ENCODE data around the gene DIRAS1. TPM values are rescaled to one million over a fixed set of nuclear protein-coding genes. Genes with fewer than 3 reads are reported as not detected.

The DIRAS1 gene
- polyA plus RNA-seq (2011; rRNA removed) (12.5 and 13.5 TPM in 2 replicates), polyA minus RNA-seq (2011; rRNA and poly(A)+ RNA removed) (13.1 and 14.0 TPM in 2 replicates)

GRCh38 chr19:2720777-2721569 is at the start of gene DIRAS1:
Gene DIRAS1 (minus strand): TSS chr19:2721372. CDS start chr19:2717806, 3,566 bp downstream.
- no peak for DNase-seq (ENCODE audit: low read depth, low spot score)
- Histone ChIP-seq H3K27ac (ENCODE audit: low read depth, low read length) (no peak within 1 kb of the TSS), H3K27me3 (ENCODE audit: control insufficient read depth, insufficient read depth, low read length) (no peaks in the 10 kb centered on the region), H3K9me3 (ENCODE audit: control insufficient read depth, insufficient read depth, low read length) (peaks cover 15% of the 10 kb centered on the region), H3K4me3 (ENCODE audit: low read depth, low read length) (peak within 1 kb of the TSS; percentile 61)
- POLR2A ChIA-PET: no interaction called here
- CTCF ChIA-PET: no interaction called here
- no peak for TF ChIP-seq CTCF (IDR thresholded peaks at IDR 0.05; ENCODE audit: low read depth, low read length)

DNA sequence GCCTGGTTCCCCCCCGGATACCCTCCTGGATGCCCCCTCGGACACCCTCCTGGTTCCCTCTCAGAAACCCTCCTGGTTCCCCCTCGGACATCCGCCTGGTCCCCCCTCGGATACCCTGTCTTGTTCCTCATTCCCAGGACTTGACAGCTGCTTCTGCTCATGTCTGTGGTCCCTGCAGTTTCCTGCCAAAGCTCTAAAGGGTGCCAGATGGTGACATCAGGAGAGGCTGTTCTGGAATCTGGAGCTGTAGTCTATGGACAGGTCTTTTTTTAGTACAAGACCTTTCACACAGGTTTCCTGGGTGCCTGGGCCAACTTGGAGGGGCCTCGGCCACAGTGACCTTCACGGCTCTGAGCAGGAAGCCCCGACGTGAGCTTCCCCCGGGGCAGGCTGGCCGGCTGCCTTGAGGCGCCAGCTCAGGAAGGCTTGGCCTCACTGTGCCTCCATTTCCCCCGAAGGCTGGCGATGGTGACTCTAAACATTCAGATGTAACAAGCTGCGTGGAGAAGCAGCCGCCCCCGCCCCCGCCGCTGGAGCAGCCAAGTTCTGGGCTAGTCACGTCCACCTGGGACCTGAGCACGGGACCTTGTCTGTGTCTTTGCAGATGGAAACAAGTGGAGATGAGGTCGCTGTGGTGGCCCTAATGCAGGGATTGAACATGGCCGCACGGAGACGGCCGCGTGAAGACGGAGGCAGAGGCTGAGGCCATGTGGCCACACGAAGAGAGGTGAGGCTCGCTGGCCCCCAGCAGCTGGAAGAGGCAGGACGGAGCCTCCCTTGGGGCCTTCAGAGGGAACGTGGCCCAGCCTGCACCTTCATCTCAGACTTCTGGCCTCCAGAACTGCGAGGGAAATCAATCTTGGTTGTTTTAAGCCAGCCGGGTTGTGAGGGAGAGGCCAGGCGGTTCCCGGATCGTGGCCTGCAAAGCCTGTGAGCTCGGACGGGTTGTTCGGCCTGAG is 49.2 kb upstream of the DIRAS1 start:
- CTCF ChIA-PET: interaction anchor here (1.0 kb wide), 1 partner anchor 13 kb away, joined by 3 read pairs; the partner anchor contains the start of gene SGTA
- H3K27ac ChIP-seq (ENCODE audit: low read depth, low read length): no peak overlapping the region
- POLR2A ChIA-PET: no interaction called here
- no peaks in the 10 kb centered on the region for H3K27me3 ChIP-seq (ENCODE audit: control insufficient read depth, insufficient read depth, low read length)
- H3K9me3 ChIP-seq (ENCODE audit: control insufficient read depth, insufficient read depth, low read length): peaks cover 6% of the 10 kb centered on the region; the same call in 1 of the 2 replicates
- peak; percentile 7 for DNase-seq (ENCODE audit: low read depth, low spot score)
- no peak overlapping the region for H3K4me3 ChIP-seq (ENCODE audit: low read depth, low read length)
- TF ChIP-seq CTCF (IDR thresholded peaks at IDR 0.05; ENCODE audit: low read depth, low read length): no peak

GRCh38 chr19:2769218-2769617 is 48.0 kb upstream of the DIRAS1 start:
- ChIA-PET CTCF (no interaction called here), POLR2A (no interaction called here)
- peaks cover 3% of the 10 kb centered on the region; the same call in 1 of the 2 replicates for H3K9me3 ChIP-seq (ENCODE audit: control insufficient read depth, insufficient read depth, low read length)
- no peak overlapping the region for H3K27ac ChIP-seq (ENCODE audit: low read depth, low read length)
- H3K4me3 ChIP-seq (ENCODE audit: low read depth, low read length): no peak overlapping the region
- no peak for TF ChIP-seq CTCF (IDR thresholded peaks at IDR 0.05; ENCODE audit: low read depth, low read length)
- DNase-seq (ENCODE audit: low read depth, low spot score): no peak
- H3K27me3 ChIP-seq (ENCODE audit: control insufficient read depth, insufficient read depth, low read length): no peaks in the 10 kb centered on the region

DNA sequence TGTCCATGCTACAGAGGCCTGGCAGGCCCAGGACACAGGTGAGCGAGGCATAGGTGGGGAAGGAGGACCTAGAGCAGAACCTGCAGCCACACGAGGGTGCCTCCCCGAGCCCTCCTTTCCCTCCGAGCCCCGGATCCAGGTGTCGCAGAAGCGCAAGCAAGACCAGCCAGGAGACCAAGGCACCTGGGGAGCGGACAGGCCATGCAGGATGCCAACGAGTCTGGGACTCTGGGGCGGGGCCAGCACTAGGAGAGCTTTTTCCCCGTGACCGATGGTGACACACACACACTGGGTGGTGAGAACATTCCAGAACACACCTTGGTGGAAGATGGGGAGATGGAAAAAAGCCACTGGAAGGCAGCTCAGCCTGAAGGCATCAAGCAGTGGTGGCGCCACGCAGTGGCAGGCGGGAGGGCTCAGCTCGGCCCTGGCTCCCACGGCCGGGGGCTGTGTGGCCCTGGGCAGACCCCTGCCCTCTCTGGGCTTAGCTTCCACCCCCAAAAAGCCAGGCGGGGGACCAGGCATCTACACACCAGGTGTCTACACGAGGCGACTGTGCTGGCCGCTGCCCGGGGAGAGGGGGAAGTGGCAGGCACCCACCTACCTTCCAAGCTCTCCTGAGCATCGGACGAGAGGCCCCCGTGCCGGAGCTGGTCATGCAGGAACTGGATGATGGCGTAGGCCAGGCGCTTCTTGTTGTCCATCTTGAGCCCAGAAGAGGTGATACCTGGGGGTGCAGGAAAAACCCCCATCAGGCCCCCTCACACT is 47.4 kb upstream of the DIRAS1 start:
- H3K27ac ChIP-seq (ENCODE audit: low read depth, low read length): no peak overlapping the region
- DNase-seq (ENCODE audit: low read depth, low spot score): no peak
- no peaks in the 10 kb centered on the region; the same call in 1 of the 2 replicates for H3K9me3 ChIP-seq (ENCODE audit: control insufficient read depth, insufficient read depth, low read length)
- CTCF ChIA-PET: no interaction called here
- POLR2A ChIA-PET: interaction anchor here (0.6 kb wide), 1 partner anchor 106 kb away, joined by 3 read pairs; no protein-coding TSS in a partner anchor
- no peak for TF ChIP-seq CTCF (IDR thresholded peaks at IDR 0.05; ENCODE audit: low read depth, low read length)
- H3K27me3 ChIP-seq (ENCODE audit: control insufficient read depth, insufficient read depth, low read length): no peaks in the 10 kb centered on the region
- no peak overlapping the region for H3K4me3 ChIP-seq (ENCODE audit: low read depth, low read length)

Measured in AG04450 (cell line).